ENCODE measurements around the gene GRK6.

DNA sequence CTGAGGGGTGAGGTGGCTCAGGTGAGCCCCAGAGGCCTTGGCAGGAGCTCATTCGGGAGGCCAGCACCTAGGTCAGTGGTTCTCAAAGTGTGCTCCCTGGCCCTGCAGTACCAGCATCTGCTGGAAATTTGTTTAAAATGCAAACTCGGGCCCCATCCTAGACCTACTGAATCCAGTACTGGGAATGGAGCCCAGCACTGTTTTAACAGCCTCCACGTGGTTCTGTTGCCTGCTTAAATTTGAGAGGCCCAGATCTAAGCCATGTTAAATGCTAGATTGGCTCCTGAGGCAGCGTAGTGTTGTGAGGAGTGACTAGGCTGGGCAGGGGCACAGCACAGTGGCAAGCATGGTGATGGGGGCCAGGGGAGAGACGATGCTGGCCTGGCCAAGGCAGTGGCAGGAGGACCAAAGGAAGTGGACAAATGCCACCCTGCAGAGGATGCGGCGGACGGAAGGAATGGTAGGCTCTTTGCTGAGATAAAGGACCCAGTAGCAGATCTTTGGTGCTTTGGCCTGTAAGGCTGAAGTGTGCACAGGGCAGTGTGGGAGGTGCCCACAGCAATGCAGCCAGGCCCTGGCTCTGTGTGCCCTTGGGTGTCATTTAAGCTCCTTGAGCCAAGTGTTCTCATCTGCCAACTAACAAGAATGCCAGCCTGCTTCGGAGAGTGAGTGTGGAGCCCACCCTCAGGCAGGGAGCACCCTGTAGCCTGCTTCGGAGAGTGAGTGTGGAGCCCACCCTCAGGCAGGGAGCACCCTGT lies 24.4 kb downstream of the GRK6 start:
- TF ChIP-seq, protein P1, sequence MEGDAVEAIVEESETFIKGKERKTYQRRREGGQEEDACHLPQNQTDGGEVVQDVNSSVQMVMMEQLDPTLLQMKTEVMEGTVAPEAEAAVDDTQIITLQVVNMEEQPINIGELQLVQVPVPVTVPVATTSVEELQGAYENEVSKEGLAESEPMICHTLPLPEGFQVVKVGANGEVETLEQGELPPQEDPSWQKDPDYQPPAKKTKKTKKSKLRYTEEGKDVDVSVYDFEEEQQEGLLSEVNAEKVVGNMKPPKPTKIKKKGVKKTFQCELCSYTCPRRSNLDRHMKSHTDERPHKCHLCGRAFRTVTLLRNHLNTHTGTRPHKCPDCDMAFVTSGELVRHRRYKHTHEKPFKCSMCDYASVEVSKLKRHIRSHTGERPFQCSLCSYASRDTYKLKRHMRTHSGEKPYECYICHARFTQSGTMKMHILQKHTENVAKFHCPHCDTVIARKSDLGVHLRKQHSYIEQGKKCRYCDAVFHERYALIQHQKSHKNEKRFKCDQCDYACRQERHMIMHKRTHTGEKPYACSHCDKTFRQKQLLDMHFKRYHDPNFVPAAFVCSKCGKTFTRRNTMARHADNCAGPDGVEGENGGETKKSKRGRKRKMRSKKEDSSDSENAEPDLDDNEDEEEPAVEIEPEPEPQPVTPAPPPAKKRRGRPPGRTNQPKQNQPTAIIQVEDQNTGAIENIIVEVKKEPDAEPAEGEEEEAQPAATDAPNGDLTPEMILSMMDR (IDR thresholded peaks at IDR 0.05), result no peak
- TF ChIP-seq ZFX (IDR thresholded peaks at IDR 0.05; ENCODE audit: borderline replicate concordance), result no peak

Measured in 22Rv1 (cell line).